ENCODE results near the gene ATXN3L. TPM values are rescaled to one million over a fixed set of nuclear protein-coding genes. Genes with fewer than 3 reads are reported as not detected.

The ATXN3L gene
- polyA plus RNA-seq, 6 donors from 2014 or later = not detected

DNA sequence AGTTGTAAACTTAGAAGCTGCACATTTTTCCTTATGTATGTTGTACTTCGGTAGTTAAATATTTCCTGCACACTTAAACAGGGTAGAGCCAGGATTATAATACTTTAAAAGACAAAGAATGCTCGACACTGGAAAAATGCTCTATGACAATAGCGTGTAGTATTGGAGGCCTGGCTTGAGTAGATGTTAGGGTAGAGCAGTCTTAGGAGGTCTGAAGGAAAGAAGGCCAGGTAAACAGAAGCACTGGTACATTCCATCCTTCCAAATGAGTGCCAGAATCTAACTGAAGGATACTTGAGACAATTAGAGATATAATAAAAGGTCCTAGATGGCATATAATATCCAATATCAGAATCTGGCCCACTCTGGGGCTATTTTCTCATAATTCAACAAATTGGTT is 42.3 kb downstream of the ATXN3L start:
- no peak overlapping the region for H3K27ac Mint-ChIP-seq
- peaks cover 0 to 8% (median 0%) of the 10 kb centered on the region in 7 donors for H3K9me3 Mint-ChIP-seq
- no peaks in the 10 kb centered on the region for H3K36me3 Mint-ChIP-seq
- H3K4me1 Mint-ChIP-seq = peaks cover 0 to 5% (median 3%) of the 10 kb centered on the region in 3 donors
- H3K27me3 Mint-ChIP-seq = peaks cover 0 to 11% (median 0%) of the 10 kb centered on the region in 3 donors
- no peak overlapping the region for H3K4me3 Mint-ChIP-seq
- DNase-seq (no peak), ATAC-seq (ENCODE audit: low read depth in 2 of 2) (no peak)

DNA sequence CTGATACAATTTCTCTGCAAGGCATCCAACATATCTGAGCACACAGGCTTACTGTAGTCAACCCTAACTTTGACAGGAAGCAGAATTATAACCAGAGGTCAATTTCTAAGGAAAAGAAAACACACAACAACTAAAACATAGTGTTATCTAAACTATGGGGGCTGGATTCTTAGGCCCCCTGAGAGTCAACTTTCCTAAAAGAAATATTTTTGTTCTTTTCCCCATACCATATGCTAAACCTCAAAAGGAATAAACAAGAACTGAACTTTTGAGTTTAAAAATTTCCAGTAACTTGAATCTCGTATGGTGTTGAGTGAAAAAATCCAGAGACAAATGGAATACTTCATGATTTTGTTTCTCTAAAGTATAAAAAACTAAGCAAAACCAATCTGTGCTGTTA is 42.9 kb downstream of the ATXN3L start:
- peaks cover 0 to 5% (median 3%) of the 10 kb centered on the region in 3 donors for H3K4me1 Mint-ChIP-seq
- H3K9me3 Mint-ChIP-seq = peaks cover 0 to 3% (median 0%) of the 10 kb centered on the region in 7 donors
- H3K4me3 Mint-ChIP-seq = no peak overlapping the region
- peaks cover 0 to 11% (median 0%) of the 10 kb centered on the region in 3 donors for H3K27me3 Mint-ChIP-seq
- no peaks in the 10 kb centered on the region for H3K36me3 Mint-ChIP-seq
- DNase-seq = no peak
- H3K27ac Mint-ChIP-seq = no peak overlapping the region
- no peak for ATAC-seq (ENCODE audit: low read depth in 2 of 2)

DNA sequence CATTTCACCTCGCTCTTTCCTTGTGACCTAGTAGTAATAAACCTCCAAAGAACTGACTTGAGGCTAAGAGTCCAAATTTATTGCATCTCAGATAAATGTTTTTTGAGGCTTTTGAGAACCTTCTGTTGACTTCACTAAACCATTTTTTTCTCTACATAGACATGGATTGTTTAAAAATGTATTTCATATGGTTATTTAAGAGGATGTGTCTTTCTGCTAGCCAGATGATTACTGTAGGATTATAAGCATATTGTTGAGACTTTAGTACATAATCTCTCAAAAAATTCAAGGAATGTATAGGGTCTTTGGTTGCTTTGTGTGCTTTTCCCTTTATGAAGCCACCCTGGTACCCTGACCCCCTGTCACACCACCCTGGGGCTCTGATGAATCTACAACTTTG is 44.8 kb downstream of the ATXN3L start:
- Mint-ChIP-seq H3K27ac (no peak overlapping the region), H3K27me3 (no peaks in the 10 kb centered on the region), H3K4me1 (peaks cover 0 to 5% (median 3%) of the 10 kb centered on the region in 3 donors), H3K9me3 (no peaks in the 10 kb centered on the region), H3K4me3 (no peak overlapping the region), H3K36me3 (no peaks in the 10 kb centered on the region)
- DNase-seq (no peak), ATAC-seq (ENCODE audit: low read depth in 2 of 2) (no peak)

DNA sequence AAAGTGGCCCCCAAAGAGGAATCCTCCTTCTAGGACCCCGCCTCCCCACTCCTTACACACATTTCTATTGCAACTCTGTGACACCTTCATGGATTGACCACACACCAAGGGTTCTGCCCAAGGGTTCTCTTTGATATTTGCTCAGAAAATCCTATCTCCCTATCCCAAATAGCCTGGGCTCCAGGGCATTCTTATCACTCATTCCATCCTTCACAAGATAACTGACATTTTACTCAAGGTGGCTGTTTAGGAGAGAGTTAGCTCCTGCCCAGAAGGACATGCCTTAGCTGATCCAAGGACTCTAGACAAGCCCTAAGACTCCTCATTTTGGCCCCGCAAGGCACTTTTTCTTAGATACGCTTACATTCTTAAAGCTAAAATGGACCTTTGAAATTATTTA is 47.4 kb downstream of the ATXN3L start:
- H3K9me3 Mint-ChIP-seq = no peaks in the 10 kb centered on the region
- no peak overlapping the region for H3K4me3 Mint-ChIP-seq
- H3K27ac Mint-ChIP-seq = peak overlapping the region in 1 of 6 donors; percentile 9
- H3K27me3 Mint-ChIP-seq = no peaks in the 10 kb centered on the region
- no peak for ATAC-seq (ENCODE audit: low read depth in 2 of 2)
- no peak for DNase-seq
- H3K36me3 Mint-ChIP-seq = no peaks in the 10 kb centered on the region
- peaks cover 0 to 5% (median 3%) of the 10 kb centered on the region in 3 donors for H3K4me1 Mint-ChIP-seq

DNA sequence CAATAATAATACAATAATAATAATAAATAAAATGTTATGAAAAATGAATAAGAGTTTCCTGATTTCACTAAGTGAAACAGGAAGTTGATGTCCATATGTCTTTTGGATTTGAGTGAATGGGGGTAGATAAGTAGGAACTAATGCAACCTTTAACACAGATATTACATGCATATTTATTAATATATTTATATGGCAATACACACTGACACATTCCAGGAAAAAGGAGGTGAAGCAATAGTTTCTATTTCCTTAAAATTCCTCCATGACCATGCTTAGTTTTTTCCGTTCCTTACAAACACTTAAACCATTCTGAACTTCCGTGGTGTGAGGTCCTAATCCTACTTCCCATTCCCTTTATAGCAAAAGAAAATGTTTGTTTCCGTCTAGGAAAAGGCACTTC is 48.3 kb downstream of the ATXN3L start:
- no peak overlapping the region for H3K27ac Mint-ChIP-seq
- no peak for ATAC-seq (ENCODE audit: low read depth in 2 of 2)
- no peaks in the 10 kb centered on the region for H3K36me3 Mint-ChIP-seq
- no peaks in the 10 kb centered on the region for H3K27me3 Mint-ChIP-seq
- DNase-seq = no peak
- H3K9me3 Mint-ChIP-seq = no peaks in the 10 kb centered on the region
- peaks cover 0 to 5% (median 3%) of the 10 kb centered on the region in 3 donors for H3K4me1 Mint-ChIP-seq
- no peak overlapping the region for H3K4me3 Mint-ChIP-seq

DNA sequence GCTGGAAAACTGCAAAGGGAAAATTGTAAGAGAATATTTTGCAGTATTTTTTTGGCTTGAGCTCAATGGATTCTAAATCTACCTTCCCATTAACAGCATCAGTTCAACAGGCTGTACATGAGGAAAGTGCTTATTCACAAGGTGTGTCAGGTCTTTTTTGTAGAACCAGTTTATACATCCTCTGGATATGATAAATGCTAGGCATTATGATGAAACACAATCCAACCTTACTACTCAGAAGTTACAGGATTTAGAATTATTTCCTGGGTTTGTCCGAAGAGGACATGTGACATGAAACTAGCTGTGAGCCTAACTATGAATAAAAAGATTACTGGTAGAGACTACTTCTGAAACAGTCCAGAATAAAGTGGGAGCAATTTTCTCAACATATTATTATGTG is 49.5 kb downstream of the ATXN3L start:
- no peaks in the 10 kb centered on the region for H3K9me3 Mint-ChIP-seq
- H3K36me3 Mint-ChIP-seq = no peaks in the 10 kb centered on the region
- DNase-seq (no peak), ATAC-seq (ENCODE audit: low read depth in 2 of 2) (no peak)
- H3K27ac Mint-ChIP-seq = no peak overlapping the region
- H3K27me3 Mint-ChIP-seq = no peaks in the 10 kb centered on the region
- H3K4me1 Mint-ChIP-seq = peaks cover 0 to 3% (median 0%) of the 10 kb centered on the region in 3 donors
- H3K4me3 Mint-ChIP-seq = no peak overlapping the region

DNA sequence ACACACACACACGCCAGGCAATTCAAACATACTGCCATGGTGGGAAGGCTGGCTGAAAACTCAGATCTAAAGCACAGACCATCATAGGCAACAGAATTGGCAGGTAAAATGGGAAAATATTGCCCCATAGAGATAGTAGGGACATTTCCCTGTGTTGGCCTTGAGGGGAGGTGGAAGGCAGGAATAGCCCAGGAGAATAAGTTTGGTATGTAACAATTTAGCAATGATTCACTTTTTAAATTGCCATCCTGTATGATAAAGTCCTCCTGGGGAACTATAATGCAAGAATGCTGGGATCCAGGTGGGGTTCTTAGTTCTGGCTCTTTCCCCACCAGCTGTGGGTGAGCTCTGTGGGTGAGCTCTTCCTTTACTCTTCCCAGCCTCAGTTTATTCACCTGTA is 51.0 kb downstream of the ATXN3L start:
- H3K4me1 Mint-ChIP-seq = peaks cover 0 to under 1% (median under 1%) of the 10 kb centered on the region in 3 donors

More for the DNA sequence above, 51.0 kb downstream of the ATXN3L start:
- Mint-ChIP-seq H3K9me3 (no peaks in the 10 kb centered on the region), H3K4me3 (no peak overlapping the region), H3K36me3 (no peaks in the 10 kb centered on the region), H3K27me3 (no peaks in the 10 kb centered on the region), H3K27ac (no peak overlapping the region)
- DNase-seq = no peak
- no peak for ATAC-seq (ENCODE audit: low read depth in 2 of 2)

Other genes with a start within 250 kb of the ATXN3L start
- not detected for gene EGFL6, start 249.5 kb upstream of the ATXN3L start, polyA plus RNA-seq (ENCODE audit: low read depth in 6 of 6)